H1 (cell line): ENCODE data around the gene NFIX. TPM values are rescaled to one million over a fixed set of nuclear protein-coding genes. Genes with fewer than 3 reads are reported as not detected.

Experiments used
- EZH2 ChIP-seq: fragments of 200-600 bp; sonication (generic); IDR thresholded peaks from 2 replicates; pipeline ENCODE4 v1.7.1; 2012; ENCODE audit warnings: low read depth, mild to moderate bottlenecking, moderate library complexity, low read length, inconsistent platforms; ENCODE audit not compliant: severe bottlenecking
- NANOG ChIP-seq: IDR thresholded peaks from 2 replicates; pipeline ENCODE4 v1.6.1; 2011; ENCODE audit warnings: low read length, low read depth, mild to moderate bottlenecking, inconsistent platforms; ENCODE audit not compliant: insufficient read depth, poor library complexity, severe bottlenecking
- TAF1 ChIP-seq: IDR thresholded peaks from 2 replicates; pipeline ENCODE4 v1.6.1; 2011; ENCODE audit warnings: mild to moderate bottlenecking, low read depth, low read length
- TCF12 ChIP-seq: IDR thresholded peaks from 2 replicates; pipeline ENCODE4 v1.6.1; 2011; ENCODE audit warnings: low read depth, mild to moderate bottlenecking, low read length
- polyA plus RNA-seq, 7 experiments: library from polyadenylated mRNA; depleted of rRNA in 3 of 7; stranded (reverse) in 5 of 7; unstranded in 2 of 7; fragments of >200 nt in 5 of 7; fragments of 200-250 nt in 2 of 7; gene quantifications; 1 replicate in 5 of 7; 2 replicates in 1 of 7; 4 replicates in 1 of 7; pipeline versions ENCODE4 v1.2.1 to v1.2.3, GENCODE V29; 2011 to 2013; ENCODE audit warnings: missing spikeins in 2 of 7, mixed read lengths in 2 of 7
- total RNA-seq: library from RNA; stranded (reverse); fragmentation: NEBNext Ultra II Directional; extraction: Animal tissue kit (Norgen Biotek cat#: 25700); gene quantifications from 2 replicates; pipeline ENCODE4 v1.2.1, GENCODE V29; 2021

Gene NFIX
- total and polyA plus RNA-seq, 2 of the 8 experiments (the other 6 are each of a cell fraction or from before 2014, with no cell fraction given): 0.03 to 0.20 TPM

- TF ChIP-seq TCF12 (no peak), NANOG (no peak), TAF1 (no peak), EZH2 (no peak)
These were observed 27.4 kb upstream of the NFIX start (continued) for GRCh38 chr19:12967907-12968306.
